Activated T-helper 1 cell treated with anti-CD3 and anti-CD28 coated beads, Interleukin-12 subunit alpha, Interleukin-12 subunit beta, Interleukin-2, Interleukin-4 antibody, amounts not matched to agents 30 ng/mL and 10 ng/mL and 1 ng/mL, durations not matched to agents 14 hours and 24 hours and 36 hours (primary cell): Measurements from ENCODE around the gene GAL3ST2. TPM values are rescaled to one million over a fixed set of nuclear protein-coding genes. Genes with fewer than 3 reads are reported as not detected.
"Not testable (repeated sequence)": the region's sequence is repeated elsewhere in the genome, so short reads cannot be mapped to it uniquely, and the experiment has no call there.

Source experiments
- DNase-seq: peaks from one replicate; pipeline ENCODE4 v3.0.0; 2021; ENCODE audit warnings: low spot score
- H3K27ac Mint-ChIP-seq: one replicate; pipeline ENCODE4 v1.8.0; 2021; ENCODE audit warnings: mild to moderate bottlenecking, mixed read lengths
- H3K27me3 Mint-ChIP-seq: one replicate; pipeline ENCODE4 v1.8.0; 2022; ENCODE audit warnings: mild to moderate bottlenecking, moderate library complexity, mixed read lengths; ENCODE audit not compliant: insufficient read depth
- H3K36me3 Mint-ChIP-seq: one replicate; pipeline ENCODE4 v1.8.0; 2021; ENCODE audit warnings: low read depth, mixed read lengths
- H3K4me1 Mint-ChIP-seq: one replicate; pipeline ENCODE4 v1.8.0; 2021; ENCODE audit warnings: low read depth, mixed read lengths
- H3K4me3 Mint-ChIP-seq: one replicate; pipeline ENCODE4 v1.8.0; 2021; ENCODE audit warnings: mild to moderate bottlenecking, moderate library complexity, mixed read lengths
- H3K9me3 Mint-ChIP-seq: one replicate; pipeline ENCODE4 v1.8.0; 2021; ENCODE audit warnings: mixed read lengths
- intact Hi-C: fragments of 100-400 bp; cut with micrococcal nuclease; formaldehyde crosslinking; loops from one replicate; pipeline ENCODE4 v1.15.1; 2024
- total RNA-seq: library from RNA; stranded (reverse); gene quantifications from 2 replicates; pipeline ENCODE4 v1.2.3, GENCODE V29; 2022

Gene GAL3ST2
- total RNA-seq, 1 donor from 2014 or later, result 0.60 TPM

- intact Hi-C loops, result loop anchor here (2.0 to 5.0 kb wide), 2 partner anchors 59 to 69 kb away; partner anchors contain the start of gene D2HGDH
- H3K27me3 Mint-ChIP-seq, result peaks cover 9% of the 10 kb centered on the region
- H3K9me3 Mint-ChIP-seq, result no peaks in the 10 kb centered on the region
- H3K36me3 Mint-ChIP-seq, result no peaks in the 10 kb centered on the region
- DNase-seq, result peak; percentile 33
- H3K4me3 Mint-ChIP-seq, result peak overlapping the region; percentile 56
- peak overlapping the region; percentile 29 for H3K27ac Mint-ChIP-seq
- H3K4me1 Mint-ChIP-seq, result peaks cover 4% of the 10 kb centered on the region
Observed at GRCh38 chr2:241803387-241804325, 27.0 kb downstream of the GAL3ST2 start.

- Mint-ChIP-seq H3K27ac (no peak overlapping the region), H3K4me3 (peak overlapping the region; percentile 47), H3K36me3 (no peaks in the 10 kb centered on the region), H3K4me1 (peaks cover 4% of the 10 kb centered on the region), H3K27me3 (peaks cover 9% of the 10 kb centered on the region), H3K9me3 (no peaks in the 10 kb centered on the region)
- no peak for DNase-seq
- intact Hi-C loops, result loop anchor here (5.0 kb wide), 1 partner anchor 58 kb away; no protein-coding TSS in a partner anchor
Observed at GRCh38 chr2:241804326-241805229, 28.0 kb downstream of the GAL3ST2 start.

DNA sequence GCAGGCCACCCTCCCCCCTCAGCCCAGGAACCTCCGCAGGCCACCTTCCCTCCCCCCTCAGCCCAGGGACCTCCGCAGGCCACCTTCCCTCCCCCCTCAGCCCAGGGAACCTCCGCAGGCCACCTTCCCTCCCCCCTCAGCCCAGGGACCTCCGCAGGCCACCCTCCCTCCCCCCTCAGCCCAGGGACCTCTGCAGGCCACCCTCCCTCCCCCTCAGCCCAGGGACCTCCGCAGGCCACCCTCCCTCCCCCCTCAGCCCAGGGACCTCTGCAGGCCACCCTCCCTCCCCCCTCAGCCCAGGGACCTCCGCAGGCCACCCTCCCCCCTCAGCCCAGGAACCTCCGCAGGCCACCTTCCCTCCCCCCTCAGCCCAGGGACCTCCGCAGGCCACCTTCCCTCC lies 29.6 kb downstream of the GAL3ST2 start:
- H3K36me3 Mint-ChIP-seq, H3K4me3 Mint-ChIP-seq, H3K4me1 Mint-ChIP-seq, DNase-seq, H3K9me3 Mint-ChIP-seq, H3K27me3 Mint-ChIP-seq, H3K27ac Mint-ChIP-seq, intact Hi-C loops: not testable (repeated sequence)

GRCh38 chr2:241808051-241808720 lies 31.6 kb downstream of the GAL3ST2 start:
- Mint-ChIP-seq H3K9me3 (no peaks in the 10 kb centered on the region), H3K4me3 (no peak overlapping the region), H3K4me1 (peaks cover 3% of the 10 kb centered on the region), H3K27me3 (peaks cover 9% of the 10 kb centered on the region), H3K27ac (no peak overlapping the region), H3K36me3 (no peaks in the 10 kb centered on the region)
- intact Hi-C loops, result no loop called here
- no peak for DNase-seq

DNA sequence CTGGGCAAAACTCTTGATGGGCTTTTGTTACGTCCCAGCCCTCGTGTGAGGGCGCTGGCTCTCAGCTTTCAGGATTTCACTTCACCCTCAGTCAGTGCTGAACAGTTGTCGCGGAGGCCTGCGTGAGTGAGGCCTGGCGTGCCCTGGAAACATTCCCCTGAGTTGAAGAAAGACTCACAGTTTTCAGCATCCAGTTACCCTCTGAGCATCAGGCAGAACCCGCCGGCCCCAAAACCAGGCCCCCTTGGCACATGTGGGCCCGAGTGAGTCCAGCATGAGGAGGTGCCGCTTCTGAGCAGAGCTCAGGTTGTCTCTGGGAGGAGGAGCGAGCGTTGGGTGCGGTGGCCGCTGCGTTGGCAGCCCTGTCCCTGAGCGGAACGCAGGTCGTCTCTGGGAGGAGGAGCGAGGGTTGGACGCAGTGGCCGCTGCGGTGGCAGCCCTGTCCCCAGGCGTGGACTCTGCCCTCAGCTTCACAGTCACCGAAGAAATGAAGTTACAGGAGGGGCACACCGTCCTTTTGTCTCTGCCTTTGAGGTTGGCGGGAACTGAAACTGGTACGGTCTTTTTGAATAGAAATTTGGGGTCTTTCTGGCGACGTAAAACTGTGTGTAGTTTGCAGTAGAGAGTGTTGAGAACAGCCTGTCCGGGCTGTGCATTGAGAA lies 32.2 kb downstream of the GAL3ST2 start, which contains the start of gene NEU4:
Gene NEU4 (plus strand): TSS at position 473 of the 662 bp plus-strand sequence. CDS start 5,292 bp downstream, outside the sequence.
- Mint-ChIP-seq H3K4me1 (no peaks in the 10 kb centered on the region), H3K9me3 (no peaks in the 10 kb centered on the region), H3K27ac (no peak within 1 kb of the TSS), H3K27me3 (peaks cover 7% of the 10 kb centered on the region), H3K4me3 (no peak within 1 kb of the TSS), H3K36me3 (no peaks in the 10 kb centered on the region)
- DNase-seq, result no peak
- intact Hi-C loops, result no loop called here

DNA sequence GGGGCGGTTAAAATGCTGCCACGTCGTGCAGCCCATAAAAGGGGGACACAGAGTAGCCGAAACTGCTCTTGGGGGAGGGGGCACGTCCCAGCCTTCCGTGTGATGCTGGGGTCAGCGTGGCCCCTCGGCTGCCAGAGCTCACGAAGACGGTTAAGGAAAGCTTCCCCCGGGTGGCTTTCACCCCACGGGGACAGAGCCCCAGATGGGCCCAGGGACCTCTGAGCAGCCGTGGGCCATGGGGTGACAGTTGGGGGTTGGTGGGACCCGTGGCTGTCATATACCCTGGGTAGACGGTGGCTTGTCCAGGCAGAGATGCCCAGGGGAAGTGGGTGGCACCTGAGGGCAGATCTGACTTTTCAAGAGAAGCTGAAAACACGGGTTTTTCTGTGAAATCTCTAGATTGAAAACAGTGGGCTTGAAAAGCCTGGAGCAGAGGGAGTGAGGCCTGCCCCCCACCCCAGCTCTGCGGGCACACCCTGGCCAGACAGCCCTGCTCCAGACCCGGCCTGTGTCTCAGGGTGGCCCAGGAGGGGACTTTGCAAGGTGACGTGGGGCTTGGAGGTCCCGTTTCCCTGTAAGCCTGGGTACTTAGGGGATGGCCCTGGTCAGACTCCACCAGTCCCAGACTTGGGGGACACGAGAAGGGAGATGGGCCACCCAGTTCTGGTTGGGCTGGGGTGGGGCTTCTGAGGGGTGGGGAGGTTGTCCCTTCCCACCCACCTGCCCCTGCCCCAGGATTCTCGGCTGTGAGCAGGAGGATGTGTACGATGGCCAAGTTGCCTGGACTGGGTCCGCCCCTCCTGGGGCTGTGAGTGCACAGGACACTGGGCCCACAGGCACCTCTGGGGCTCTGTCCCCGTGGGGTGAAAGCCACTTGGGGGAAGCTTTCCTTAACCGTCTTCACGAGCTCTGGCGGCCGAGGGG lies 33.0 kb downstream of the GAL3ST2 start:
- intact Hi-C loops, result no loop called here
- H3K9me3 Mint-ChIP-seq, result no peaks in the 10 kb centered on the region
- no peaks in the 10 kb centered on the region for H3K4me1 Mint-ChIP-seq
- no peaks in the 10 kb centered on the region for H3K36me3 Mint-ChIP-seq
- no peak for DNase-seq
- H3K27me3 Mint-ChIP-seq, result peaks cover 5% of the 10 kb centered on the region
- H3K27ac Mint-ChIP-seq, result no peak overlapping the region
- no peak overlapping the region for H3K4me3 Mint-ChIP-seq

DNA sequence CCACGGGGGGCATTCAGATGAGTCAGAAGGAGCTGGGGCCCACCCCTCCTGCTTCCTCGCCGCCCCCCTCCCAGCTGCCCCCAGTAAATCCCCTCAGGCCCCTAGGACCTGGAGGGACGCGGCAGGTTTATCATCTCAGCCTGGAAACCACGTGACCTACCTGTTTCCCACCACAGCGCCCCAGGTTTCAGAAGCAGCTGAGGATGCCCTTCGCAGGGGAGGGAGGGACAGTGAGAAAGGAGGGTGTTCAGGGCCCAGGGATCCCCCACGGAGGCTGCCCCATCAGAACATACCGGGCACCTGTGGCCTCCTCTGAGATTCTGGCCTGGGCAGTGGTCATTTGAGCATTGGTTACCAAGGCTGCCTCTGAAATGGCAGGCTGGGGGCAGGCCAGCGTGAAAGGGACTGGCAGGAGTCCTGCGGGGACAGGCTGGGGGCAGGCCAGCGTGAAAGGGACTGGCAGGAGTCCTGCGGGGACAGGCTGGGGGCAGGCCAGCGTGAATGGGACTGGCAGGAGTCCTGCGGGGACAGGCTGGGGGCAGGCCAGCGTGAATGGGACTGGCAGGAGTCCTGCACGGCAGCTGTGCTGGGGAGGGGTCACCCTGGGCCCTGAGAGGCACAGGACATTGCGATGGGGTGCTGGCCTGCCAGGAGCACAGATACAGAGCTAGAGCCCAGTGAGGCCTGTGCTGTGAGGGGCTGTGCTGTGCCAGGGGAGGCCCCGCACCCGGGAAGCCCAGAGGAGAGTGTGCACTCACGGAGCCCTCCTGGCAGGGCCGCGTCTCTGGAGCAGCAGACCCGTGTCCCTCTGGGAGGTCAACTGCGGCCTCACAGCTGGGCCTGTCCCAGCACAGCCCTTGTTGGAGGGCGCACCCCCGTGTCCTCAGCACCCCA lies 33.9 kb downstream of the GAL3ST2 start:
- H3K4me3 Mint-ChIP-seq, result no peak overlapping the region
- H3K27me3 Mint-ChIP-seq, result peaks cover 5% of the 10 kb centered on the region
- no peaks in the 10 kb centered on the region for H3K36me3 Mint-ChIP-seq
- no peaks in the 10 kb centered on the region for H3K4me1 Mint-ChIP-seq
- no peaks in the 10 kb centered on the region for H3K9me3 Mint-ChIP-seq
- no peak for DNase-seq
- no peak overlapping the region for H3K27ac Mint-ChIP-seq
- intact Hi-C loops, result no loop called here

DNA sequence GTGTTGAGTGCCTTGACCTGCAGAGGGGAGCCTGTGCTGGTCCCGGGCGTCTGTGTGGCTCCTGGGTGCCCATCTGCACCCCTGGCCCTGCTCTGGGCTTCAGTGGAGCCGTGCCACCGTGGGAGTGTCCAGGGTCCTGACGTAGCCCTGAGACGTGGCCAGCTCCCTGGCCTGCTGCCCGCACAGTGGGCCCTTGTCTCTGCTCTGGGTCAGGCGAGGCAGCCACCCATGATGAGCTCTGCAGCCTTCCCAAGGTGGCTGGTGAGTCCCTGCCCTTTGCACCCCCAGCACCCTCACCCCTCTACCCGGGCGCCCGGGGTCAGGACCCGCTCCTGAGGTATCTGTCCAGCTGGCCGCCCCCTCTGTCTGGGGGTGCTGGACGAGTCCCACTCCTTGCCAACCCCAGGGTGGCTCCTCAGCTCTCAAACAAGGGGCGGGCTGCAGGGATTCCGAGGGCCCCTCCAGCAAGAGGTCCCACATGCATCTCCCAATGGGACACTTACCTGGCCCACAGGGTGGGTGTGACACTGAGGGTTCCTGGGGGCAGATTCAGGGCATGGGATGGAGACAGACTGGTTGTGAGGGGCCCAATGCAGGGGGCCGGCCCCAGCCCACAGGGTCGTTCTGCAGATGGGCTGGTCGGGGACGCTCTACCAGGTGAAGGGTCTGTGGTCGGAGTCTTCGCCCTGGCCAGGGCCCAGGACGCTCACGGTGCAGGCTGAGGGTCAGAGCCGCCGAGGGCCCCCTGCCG lies 34.8 kb downstream of the GAL3ST2 start:
- no peak overlapping the region for H3K27ac Mint-ChIP-seq
- DNase-seq, result no peak
- H3K27me3 Mint-ChIP-seq, result peaks cover 5% of the 10 kb centered on the region
- no peaks in the 10 kb centered on the region for H3K9me3 Mint-ChIP-seq
- no peaks in the 10 kb centered on the region for H3K4me1 Mint-ChIP-seq
- intact Hi-C loops, result no loop called here
- H3K4me3 Mint-ChIP-seq, result no peak overlapping the region
- H3K36me3 Mint-ChIP-seq, result no peaks in the 10 kb centered on the region

- no peaks in the 10 kb centered on the region for H3K36me3 Mint-ChIP-seq
- H3K9me3 Mint-ChIP-seq, result no peaks in the 10 kb centered on the region
- no peak overlapping the region for H3K4me3 Mint-ChIP-seq
- H3K27ac Mint-ChIP-seq, result no peak overlapping the region
- peaks cover 5% of the 10 kb centered on the region for H3K27me3 Mint-ChIP-seq
- peaks cover under 1% of the 10 kb centered on the region for H3K4me1 Mint-ChIP-seq
- intact Hi-C loops, result no loop called here
- no peak for DNase-seq
Observed at GRCh38 chr2:241811952-241812729, 35.5 kb downstream of the GAL3ST2 start.
